Sigmoid colon (tissue), 7 donors: ENCODE results near the gene PRUNE2. TPM values are rescaled to one million over a fixed set of nuclear protein-coding genes. Genes with fewer than 3 reads are reported as not detected.

Experiments
- DNase-seq: peaks from one replicate; pipeline ENCODE4 v3.0.0-alpha.2; 2019
- H3K27ac ChIP-seq, 4 donors: fragments of 200-600 bp; sonication (generic); one replicate each; pipeline ENCODE4 v1.5.1; 2016 to 2019; ENCODE audit warnings: mild to moderate bottlenecking in 1 of 4
- H3K27me3 ChIP-seq, 3 donors: fragments of 200-600 bp; sonication (generic); one replicate each; pipeline ENCODE4 v1.5.1; 2019; ENCODE audit warnings: mild to moderate bottlenecking in 1 of 3
- H3K36me3 ChIP-seq, 4 donors: fragments of 200-600 bp; sonication (generic); one replicate each; pipeline ENCODE4 v1.5.1; 2016 to 2019
- H3K4me1 ChIP-seq, 4 donors: fragments of 200-600 bp; sonication (generic); one replicate each; pipeline ENCODE4 v1.5.1; 2017 to 2019
- H3K4me3 ChIP-seq, 4 donors: fragments of 200-600 bp; sonication (generic); one replicate each; pipeline ENCODE4 v1.5.1; 2017 to 2019; ENCODE audit warnings: mild to moderate bottlenecking in 2 of 4, moderate library complexity in 1 of 4
- H3K9me3 ChIP-seq, 4 donors: fragments of 200-600 bp in 3 of 4; sonication (generic) in 3 of 4; one replicate each; pipeline versions ENCODE4 v1.5.1 to v1.6.1; 2013 to 2019
- CTCF ChIP-seq, 4 experiments: fragments of 450-650 bp in 3 of 4; fragments of 200-600 bp in 1 of 4; IDR thresholded peaks; one replicate each; pipeline ENCODE4 v1.5.1; 2016 to 2019; ENCODE audit warnings: antibody characterized with exemption in 4 of 4, mild to moderate bottlenecking in 3 of 4, moderate library complexity in 2 of 4
- EP300 ChIP-seq, 4 donors: sonication (generic); formaldehyde crosslinking; IDR thresholded peaks; one replicate each; pipeline ENCODE4 v1.6.1; 2017; ENCODE audit warnings: antibody characterized with exemption in 4 of 4
- POLR2A ChIP-seq, 2 donors: fragments of 450-650 bp; IDR thresholded peaks; one replicate each; pipeline ENCODE4 v1.6.1; 2016; ENCODE audit warnings: antibody characterized with exemption in 2 of 2, mild to moderate bottlenecking in 2 of 2, moderate library complexity in 2 of 2
- POLR2AphosphoS5 ChIP-seq, 4 donors: sonication (generic); formaldehyde crosslinking; IDR thresholded peaks; one replicate each; pipeline ENCODE4 v1.6.1; 2017; ENCODE audit warnings: antibody characterized with exemption in 4 of 4
- WGBS, 2 donors: extraction: QIAGEN DNeasy Blood & Tissue Kit; methylation state at CpG; one replicate each; pipeline ENCODE4 v1.1.7; 2013; 5-methylcytosine and 5-hydroxymethylcytosine counted together
- intact Hi-C: fragments of 100-400 bp; cut with DNase I; formaldehyde crosslinking; loops from one replicate; pipeline ENCODE4 v1.15.1; 2023
- polyA plus RNA-seq, 3 donors: library from polyadenylated mRNA; stranded (reverse); fragments of 200-250 nt; gene quantifications; one replicate each; pipeline ENCODE4 v1.2.3, GENCODE V29; 2013
- total RNA-seq, 4 donors: library from RNA; depleted of rRNA; stranded (reverse); fragments of >200 nt; gene quantifications; one replicate each; pipeline ENCODE4 v1.1.0, GENCODE V29; 2016
- donor health status: healthy with polysubstance abuse.
- donor health status: Bipolar disorder and iron deficiency.
- donor health status: healthy.

PRUNE2 gene
- total and polyA plus RNA-seq, 7 donors = 7.4 to 536 (median 440) TPM

- intact Hi-C loops = no loop called here
- WGBS, 2 donors = 84 to 90% methylated on average over 5 of the region's 5 CpGs
- H3K4me1 ChIP-seq = peaks cover 0 to 9% (median 2%) of the 10 kb centered on the region in 4 donors
- H3K27ac ChIP-seq = no peak overlapping the region
- peaks cover 0 to 5% (median 0%) of the 10 kb centered on the region in 4 donors for H3K36me3 ChIP-seq
- no peak overlapping the region for H3K4me3 ChIP-seq
- no peaks in the 10 kb centered on the region for H3K9me3 ChIP-seq
- H3K27me3 ChIP-seq = no peaks in the 10 kb centered on the region
- TF ChIP-seq POLR2A (IDR thresholded peaks at IDR 0.05) = no peak
- no peak for TF ChIP-seq POLR2AphosphoS5 (IDR thresholded peaks at IDR 0.05)
- no peak for TF ChIP-seq CTCF (IDR thresholded peaks at IDR 0.05)
- DNase-seq = no peak
These were observed 167.5 kb downstream of the PRUNE2 start for GRCh38 chr9:76738402-76738801.

- intact Hi-C loops = no loop called here
- WGBS, 2 donors = 63 to 91% methylated on average over 3 of the region's 3 CpGs
- no peak for DNase-seq
- Histone ChIP-seq H3K36me3 (peaks cover 0 to 5% (median 2%) of the 10 kb centered on the region in 4 donors), H3K4me3 (no peak overlapping the region), H3K27me3 (no peaks in the 10 kb centered on the region), H3K9me3 (no peaks in the 10 kb centered on the region), H3K27ac (no peak overlapping the region), H3K4me1 (peaks cover 0 to 16% (median 6%) of the 10 kb centered on the region in 4 donors)
- no peak for TF ChIP-seq EP300 (IDR thresholded peaks at IDR 0.05)
- TF ChIP-seq POLR2AphosphoS5 (IDR thresholded peaks at IDR 0.05) = no peak
- TF ChIP-seq POLR2A (IDR thresholded peaks at IDR 0.05) = no peak
- TF ChIP-seq CTCF (IDR thresholded peaks at IDR 0.05) = no peak
These were observed 168.6 kb downstream of the PRUNE2 start for GRCh38 chr9:76737154-76737902.

- Histone ChIP-seq H3K27ac (no peak overlapping the region), H3K4me1 (peaks cover 0 to 16% (median 6%) of the 10 kb centered on the region in 4 donors), H3K9me3 (no peaks in the 10 kb centered on the region), H3K4me3 (no peak overlapping the region), H3K36me3 (peaks cover 0 to 10% (median 3%) of the 10 kb centered on the region in 4 donors), H3K27me3 (no peaks in the 10 kb centered on the region)
- DNase-seq = no peak
- intact Hi-C loops = no loop called here
- no peak for TF ChIP-seq POLR2AphosphoS5 (IDR thresholded peaks at IDR 0.05)
- no peak for TF ChIP-seq EP300 (IDR thresholded peaks at IDR 0.05)
- TF ChIP-seq POLR2A (IDR thresholded peaks at IDR 0.05) = no peak
- TF ChIP-seq CTCF (IDR thresholded peaks at IDR 0.05) = no peak
- 92 to 93% methylated on average over 3 of the region's 3 CpGs for WGBS, 2 donors
These were observed 171.2 kb downstream of the PRUNE2 start for GRCh38 chr9:76734716-76735115.

GRCh38 chr9:76733096-76733495 lies 172.8 kb downstream of the PRUNE2 start:
- DNase-seq = no peak
- peaks cover 0 to 18% (median 12%) of the 10 kb centered on the region in 4 donors for H3K4me1 ChIP-seq
- no peak overlapping the region for H3K27ac ChIP-seq
- H3K27me3 ChIP-seq = no peaks in the 10 kb centered on the region
- intact Hi-C loops = no loop called here
- H3K4me3 ChIP-seq = no peak overlapping the region
- WGBS, 2 donors = 97 to 98% methylated on average over 1 of the region's 1 CpG
- H3K9me3 ChIP-seq = no peaks in the 10 kb centered on the region
- TF ChIP-seq EP300 (IDR thresholded peaks at IDR 0.05) = no peak
- no peak for TF ChIP-seq CTCF (IDR thresholded peaks at IDR 0.05)
- no peak for TF ChIP-seq POLR2A (IDR thresholded peaks at IDR 0.05)
- no peak for TF ChIP-seq POLR2AphosphoS5 (IDR thresholded peaks at IDR 0.05)
- peaks cover 0 to 10% (median under 1%) of the 10 kb centered on the region in 4 donors for H3K36me3 ChIP-seq
